Neural progenitor cell (in vitro differentiated cells): ENCODE data around the gene ORC5. TPM values are rescaled to one million over a fixed set of nuclear protein-coding genes. Genes with fewer than 3 reads are reported as not detected.

Experiments used
- DNase-seq: peaks from one replicate; pipeline ENCODE4 v3.0.0-alpha.2; 2016; ENCODE audit warnings: low spot score
- H2AFZ ChIP-seq: fragments of 200-600 bp; sonication (generic); replicated peaks from 2 replicates; pipeline ENCODE4 v1.6.1; 2016; ENCODE audit warnings: antibody characterized with exemption
- H3F3A ChIP-seq: fragments of 200-600 bp; sonication (generic); 2 replicates; pipeline ENCODE4 v1.6.1; 2016; ENCODE audit warnings: antibody characterized with exemption, low read depth
- H3K27ac ChIP-seq: fragments of 200-600 bp; sonication (generic); 2 replicates; pipeline ENCODE4 v1.5.1; 2016; ENCODE audit warnings: mild to moderate bottlenecking
- H3K27me3 ChIP-seq: fragments of 200-600 bp; sonication (generic); 2 replicates; pipeline ENCODE4 v1.6.1; 2016; ENCODE audit warnings: mild to moderate bottlenecking, moderate library complexity
- H3K36me3 ChIP-seq: fragments of 200-600 bp; sonication (generic); 2 replicates; pipeline ENCODE4 v1.5.1; 2016
- H3K4me1 ChIP-seq: fragments of 200-600 bp; sonication (generic); 2 replicates; pipeline ENCODE4 v1.6.1; 2016; ENCODE audit warnings: mixed run types
- H3K4me2 ChIP-seq: fragments of 200-600 bp; sonication (generic); 2 replicates; pipeline ENCODE4 v1.6.1; 2016
- H3K4me3 ChIP-seq: fragments of 200-600 bp; sonication (generic); 2 replicates; pipeline ENCODE4 v1.5.1; 2016
- H3K79me2 ChIP-seq: fragments of 200-600 bp; sonication (generic); 2 replicates; pipeline ENCODE4 v1.6.1; 2016; ENCODE audit warnings: low read depth
- H3K9ac ChIP-seq: fragments of 200-600 bp; sonication (generic); 2 replicates; pipeline ENCODE4 v1.6.1; 2016
- H3K9me3 ChIP-seq: fragments of 200-600 bp; sonication (generic); 2 replicates; pipeline ENCODE4 v1.5.1; 2016; ENCODE audit warnings: low read depth
- H4K20me1 ChIP-seq: fragments of 200-600 bp; sonication (generic); 2 replicates; pipeline ENCODE4 v1.6.1; 2016; ENCODE audit warnings: low read depth
- H3K27ac Mint-ChIP-seq: 3 replicates; pipeline ENCODE4 v1.8.0; 2021; ENCODE audit warnings: mixed read lengths
- H3K27me3 Mint-ChIP-seq: 2 replicates; pipeline ENCODE4 v1.8.0; 2022; ENCODE audit warnings: low read depth, mild to moderate bottlenecking, inconsistent platforms, moderate library complexity, mixed read lengths; ENCODE audit not compliant: insufficient read depth
- H3K36me3 Mint-ChIP-seq: 3 replicates; pipeline ENCODE4 v1.8.0; 2021; ENCODE audit warnings: mixed read lengths
- H3K4me1 Mint-ChIP-seq: 3 replicates; pipeline ENCODE4 v1.8.0; 2021; ENCODE audit warnings: mixed read lengths
- H3K4me3 Mint-ChIP-seq: 3 replicates; pipeline ENCODE4 v1.8.0; 2021; ENCODE audit warnings: mild to moderate bottlenecking, moderate library complexity, mixed read lengths
- H3K9me3 Mint-ChIP-seq: 3 replicates; pipeline ENCODE4 v1.8.0; 2020; ENCODE audit warnings: mixed read lengths
- CTCF ChIP-seq: fragments of 200-600 bp; sonication (generic); IDR thresholded peaks from 2 replicates; pipeline ENCODE4 v1.5.1; 2017; ENCODE audit warnings: antibody characterized with exemption, mild to moderate bottlenecking
- EZH2 ChIP-seq: fragments of 200-600 bp; sonication (generic); IDR thresholded peaks from 2 replicates; pipeline ENCODE4 v1.6.1; 2017; ENCODE audit warnings: antibody characterized with exemption, mild to moderate bottlenecking, moderate library complexity
- EZH2phosphoT487 ChIP-seq: fragments of 200-600 bp; sonication (generic); IDR thresholded peaks from 2 replicates; pipeline ENCODE4 v1.6.1; 2017; ENCODE audit warnings: antibody characterized with exemption
- total RNA-seq: library from RNA; depleted of rRNA; stranded (reverse); fragments of >200 nt; gene quantifications from 2 replicates; pipeline ENCODE4 v1.2.3, GENCODE V29; 2015; ENCODE audit warnings: low replicate concordance

The ORC5 gene
- total RNA-seq, 1 donor from 2014 or later = 14.9 TPM

DNA sequence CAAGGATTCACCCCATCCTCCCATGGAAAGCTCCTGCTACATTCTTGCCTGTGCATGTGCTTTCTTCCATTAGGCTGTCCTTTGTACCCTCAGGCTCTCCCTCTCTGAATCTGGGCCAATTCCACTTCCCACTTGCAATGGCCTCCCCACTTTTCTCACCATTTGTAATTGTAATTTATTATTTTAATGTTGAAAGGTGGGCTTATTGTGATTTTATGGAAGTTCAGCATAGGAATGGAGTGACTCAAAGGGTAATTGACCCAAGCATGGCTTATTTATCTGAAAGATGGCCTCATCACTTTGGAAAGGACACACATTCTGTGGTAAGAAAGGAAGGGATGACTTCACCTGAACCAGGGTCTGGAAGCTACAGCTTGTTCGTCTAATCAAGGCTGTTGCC lies 46.9 kb upstream of the ORC5 start:
- no peak overlapping the region for H2AFZ ChIP-seq
- no peaks in the 10 kb centered on the region for H3K4me1 Mint-ChIP-seq

GRCh38 chr7:104252409-104253134 lies 44.8 kb upstream of the ORC5 start:
- no peaks in the 10 kb centered on the region for H3K4me1 ChIP-seq
- H2AFZ ChIP-seq = no peak overlapping the region
- H4K20me1 ChIP-seq = no peaks in the 10 kb centered on the region
- no peak for DNase-seq
- no peaks in the 10 kb centered on the region for H3K27me3 ChIP-seq
- H3F3A ChIP-seq = no peaks in the 10 kb centered on the region
- H3K36me3 ChIP-seq = no peaks in the 10 kb centered on the region
- no peaks in the 10 kb centered on the region for H3K4me1 Mint-ChIP-seq
- no peak overlapping the region for H3K9ac ChIP-seq
- H3K27ac Mint-ChIP-seq = no peak overlapping the region
- no peak overlapping the region for H3K4me2 ChIP-seq
- no peaks in the 10 kb centered on the region for H3K79me2 ChIP-seq
- H3K9me3 Mint-ChIP-seq = peaks cover 1% of the 10 kb centered on the region
- no peak overlapping the region for H3K4me3 ChIP-seq
- no peak overlapping the region for H3K27ac ChIP-seq
- peaks cover 2% of the 10 kb centered on the region for H3K27me3 Mint-ChIP-seq
- no peaks in the 10 kb centered on the region for H3K36me3 Mint-ChIP-seq
- no peak overlapping the region for H3K4me3 Mint-ChIP-seq
- no peaks in the 10 kb centered on the region for H3K9me3 ChIP-seq
- TF ChIP-seq EZH2phosphoT487 (no peak), CTCF (no peak), EZH2 (no peak)

More for the DNA sequence above, 46.9 kb upstream of the ORC5 start:
- Histone ChIP-seq H3K79me2 (no peaks in the 10 kb centered on the region), H3K4me1 (no peaks in the 10 kb centered on the region), H3K4me2 (no peak overlapping the region), H4K20me1 (no peaks in the 10 kb centered on the region), H3K9ac (no peak overlapping the region), H3K4me3 (no peak overlapping the region), H3F3A (no peaks in the 10 kb centered on the region), H3K9me3 (no peaks in the 10 kb centered on the region), H3K27me3 (no peaks in the 10 kb centered on the region), H3K36me3 (no peaks in the 10 kb centered on the region), H3K27ac (no peak overlapping the region)
- no peak for DNase-seq
- TF ChIP-seq EZH2 = no peak
- TF ChIP-seq CTCF = no peak
- no peak for TF ChIP-seq EZH2phosphoT487
- H3K27me3 Mint-ChIP-seq = peaks cover 2% of the 10 kb centered on the region
- no peak overlapping the region for H3K27ac Mint-ChIP-seq
- no peak overlapping the region for H3K4me3 Mint-ChIP-seq
- H3K9me3 Mint-ChIP-seq = no peaks in the 10 kb centered on the region
- H3K36me3 Mint-ChIP-seq = no peaks in the 10 kb centered on the region

DNA sequence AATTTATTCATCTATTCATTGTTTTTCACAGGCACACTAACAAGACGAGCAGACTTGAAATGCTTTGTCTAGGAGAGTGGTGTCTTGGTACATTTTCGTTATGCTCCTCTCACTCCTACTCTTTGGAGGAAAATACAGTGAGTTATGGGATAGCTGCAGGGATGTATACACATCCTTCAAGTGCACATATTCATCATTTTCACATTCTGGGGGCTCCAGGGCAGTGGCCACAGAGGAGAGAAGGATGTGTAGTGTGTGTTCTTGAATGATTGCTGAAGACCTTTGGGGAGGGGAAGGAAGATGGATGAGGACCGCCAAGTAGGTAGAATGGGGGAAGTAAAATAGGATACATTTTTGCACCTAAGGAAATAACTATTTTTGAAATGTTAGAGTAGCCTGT lies 34.8 kb upstream of the ORC5 start:
- no peaks in the 10 kb centered on the region for H3K27me3 ChIP-seq
- no peak for DNase-seq
- H3K9me3 ChIP-seq = no peaks in the 10 kb centered on the region
- peaks cover 4% of the 10 kb centered on the region for H3K9me3 Mint-ChIP-seq
- H3K27me3 Mint-ChIP-seq = no peaks in the 10 kb centered on the region
- H3K27ac Mint-ChIP-seq = no peak overlapping the region
- no peaks in the 10 kb centered on the region for H4K20me1 ChIP-seq
- H3K27ac ChIP-seq = no peak overlapping the region
- no peak overlapping the region for H3K4me3 Mint-ChIP-seq
- no peak overlapping the region for H3K4me3 ChIP-seq
- H3K79me2 ChIP-seq = no peaks in the 10 kb centered on the region
- TF ChIP-seq CTCF (no peak), EZH2 (no peak), EZH2phosphoT487 (no peak)
- H3K36me3 Mint-ChIP-seq = no peaks in the 10 kb centered on the region
- no peaks in the 10 kb centered on the region for H3K4me1 Mint-ChIP-seq
- no peaks in the 10 kb centered on the region for H3K36me3 ChIP-seq
- no peak overlapping the region for H3K4me2 ChIP-seq
- H2AFZ ChIP-seq = no peak overlapping the region
- no peaks in the 10 kb centered on the region for H3F3A ChIP-seq
- H3K4me1 ChIP-seq = no peaks in the 10 kb centered on the region
- no peak overlapping the region for H3K9ac ChIP-seq
